H9 (cell line): ENCODE data around the gene C1QL4. TPM values are rescaled to one million over a fixed set of nuclear protein-coding genes. Genes with fewer than 3 reads are reported as not detected.

Source experiments
- DNase-seq: peaks from one replicate; pipeline ENCODE4 v3.0.0-alpha.2; 2017
- H2AFZ ChIP-seq: one replicate; pipeline ENCODE4 v1.6.1; 2013; ENCODE audit warnings: mild to moderate bottlenecking, low read length, control low read depth, moderate library complexity
- H2AK5ac ChIP-seq: 2 replicates; pipeline ENCODE4 v1.6.1; 2013; ENCODE audit warnings: low read length, control low read depth, mixed read lengths; ENCODE audit not compliant: insufficient read length
- H2BK120ac ChIP-seq: one replicate; pipeline ENCODE4 v1.6.1; 2013; ENCODE audit warnings: low read depth, mild to moderate bottlenecking, low read length, control low read depth, inconsistent platforms; ENCODE audit not compliant: poor library complexity, severe bottlenecking
- H2BK12ac ChIP-seq: 2 replicates; pipeline ENCODE4 v1.6.1; 2013; ENCODE audit warnings: low read length, control low read depth, mixed read lengths, low read depth; ENCODE audit not compliant: insufficient read length
- H2BK15ac ChIP-seq: 2 replicates; pipeline ENCODE4 v1.6.1; 2013; ENCODE audit warnings: low read depth, low read length, control low read depth
- H2BK20ac ChIP-seq: one replicate; pipeline ENCODE4 v1.6.1; 2013; ENCODE audit warnings: low read depth, mild to moderate bottlenecking, low read length, control low read depth, inconsistent platforms; ENCODE audit not compliant: poor library complexity, severe bottlenecking
- H2BK5ac ChIP-seq: 2 replicates; pipeline ENCODE4 v1.6.1; 2013; ENCODE audit warnings: low read length, control low read depth, mixed read lengths; ENCODE audit not compliant: insufficient read length
- H3K14ac ChIP-seq: 2 replicates; pipeline ENCODE4 v1.6.1; 2013; ENCODE audit warnings: low read length, control low read depth; ENCODE audit not compliant: insufficient read depth
- H3K18ac ChIP-seq: 2 replicates; pipeline ENCODE4 v1.6.1; 2013; ENCODE audit warnings: low read depth, mild to moderate bottlenecking, mixed read lengths, low read length, control low read depth; ENCODE audit not compliant: insufficient read length
- H3K23ac ChIP-seq: 2 replicates; pipeline ENCODE4 v1.6.1; 2013; ENCODE audit warnings: low read length, control low read depth, mixed read lengths, low read depth; ENCODE audit not compliant: insufficient read length
- H3K23me2 ChIP-seq: 2 replicates; pipeline ENCODE4 v1.6.1; 2013; ENCODE audit warnings: low read depth, mild to moderate bottlenecking, mixed read lengths, low read length, control low read depth; ENCODE audit not compliant: insufficient read length, poor library complexity, severe bottlenecking
- H3K27ac ChIP-seq: 2 replicates; pipeline ENCODE4 v1.5.1; 2013; ENCODE audit warnings: low read length, control low read depth, mixed read lengths, low read depth; ENCODE audit not compliant: insufficient read length
- H3K27me3 ChIP-seq: 2 replicates; pipeline ENCODE4 v1.6.1; 2013; ENCODE audit warnings: low read length, control low read depth, inconsistent platforms; ENCODE audit not compliant: insufficient read depth
- H3K4ac ChIP-seq: 2 replicates; pipeline ENCODE4 v1.6.1; 2013; ENCODE audit warnings: low read depth, mild to moderate bottlenecking, control low read depth, inconsistent platforms, low read length, moderate library complexity
- H3K4me1 ChIP-seq: 2 replicates; pipeline ENCODE4 v1.6.1; 2013; ENCODE audit warnings: low read length, control low read depth, inconsistent platforms; ENCODE audit not compliant: insufficient read depth
- H3K4me2 ChIP-seq: 2 replicates; pipeline ENCODE4 v1.6.1; 2013; ENCODE audit warnings: low read length, control low read depth, mixed read lengths; ENCODE audit not compliant: insufficient read length, insufficient read depth
- H3K56ac ChIP-seq: 2 replicates; pipeline ENCODE4 v1.6.1; 2013; ENCODE audit warnings: low read depth, mild to moderate bottlenecking, mixed read lengths, low read length, control low read depth; ENCODE audit not compliant: insufficient read length
- H3K79me1 ChIP-seq: 2 replicates; pipeline ENCODE4 v1.6.1; 2013; ENCODE audit warnings: low read depth, mild to moderate bottlenecking, moderate library complexity, low read length, control low read depth, inconsistent platforms; ENCODE audit not compliant: insufficient read depth, poor library complexity, severe bottlenecking
- H3K79me2 ChIP-seq: 2 replicates; pipeline ENCODE4 v1.6.1; 2013; ENCODE audit warnings: low read length, control low read depth, inconsistent platforms; ENCODE audit not compliant: insufficient read depth
- H3K9ac ChIP-seq: 2 replicates; pipeline ENCODE4 v1.6.1; 2013; ENCODE audit warnings: low read length, control low read depth, mixed read lengths; ENCODE audit not compliant: insufficient read length; ENCODE audit errors: extremely low read depth
- H3K9me3 ChIP-seq: one replicate; pipeline ENCODE4 v1.6.1; 2013; ENCODE audit warnings: low read depth, low read length, inconsistent platforms; ENCODE audit not compliant: control insufficient read depth
- H3T11ph ChIP-seq: one replicate; pipeline ENCODE4 v1.6.1; 2013; ENCODE audit warnings: mild to moderate bottlenecking, low read length, control low read depth, inconsistent platforms
- H4K20me1 ChIP-seq: one replicate; pipeline ENCODE4 v1.6.1; 2013; ENCODE audit not compliant: control insufficient read depth, insufficient read length, insufficient read depth
- H4K5ac ChIP-seq: 2 replicates; pipeline ENCODE4 v1.6.1; 2013; ENCODE audit warnings: low read depth, mild to moderate bottlenecking, mixed read lengths, low read length, control low read depth; ENCODE audit not compliant: insufficient read length
- H4K8ac ChIP-seq: replicated peaks from 2 replicates; pipeline ENCODE4 v1.6.1; 2013; ENCODE audit warnings: low read length, control low read depth, mixed read lengths, low read depth; ENCODE audit not compliant: insufficient read length
- H4K91ac ChIP-seq: 2 replicates; pipeline ENCODE4 v1.6.1; 2013; ENCODE audit warnings: low read depth, mild to moderate bottlenecking, moderate library complexity, mixed read lengths, low read length, control low read depth; ENCODE audit not compliant: insufficient read length
- H3K27ac Mint-ChIP-seq, 3 experiments: 2 replicates in 2 of 3; 3 replicates in 1 of 3; pipeline ENCODE4 v1.8.0; 2020 to 2021; ENCODE audit warnings: mixed read lengths in 3 of 3, mild to moderate bottlenecking in 1 of 3, moderate library complexity in 1 of 3
- H3K27me3 Mint-ChIP-seq: 2 replicates; pipeline ENCODE4 v1.8.0; 2021; ENCODE audit warnings: low read depth, mild to moderate bottlenecking, moderate library complexity, mixed read lengths
- H3K36me3 Mint-ChIP-seq, 3 experiments: 2 replicates in 2 of 3; 3 replicates in 1 of 3; pipeline ENCODE4 v1.8.0; 2020 to 2021; ENCODE audit warnings: low read depth in 3 of 3, mixed read lengths in 3 of 3; ENCODE audit not compliant: insufficient read depth in 1 of 3
- H3K4me1 Mint-ChIP-seq, 2 experiments: 2 replicates each; pipeline ENCODE4 v1.8.0; 2020; ENCODE audit warnings: mixed read lengths in 2 of 2
- H3K4me3 Mint-ChIP-seq, 2 experiments: 2 replicates in 1 of 2; 3 replicates in 1 of 2; pipeline ENCODE4 v1.8.0; 2020 to 2021; ENCODE audit warnings: mild to moderate bottlenecking in 2 of 2, mixed read lengths in 2 of 2, moderate library complexity in 1 of 2
- H3K9me3 Mint-ChIP-seq, 2 experiments: 2 replicates in 1 of 2; 3 replicates in 1 of 2; pipeline ENCODE4 v1.8.0; 2020; ENCODE audit warnings: mild to moderate bottlenecking in 2 of 2, mixed read lengths in 2 of 2, moderate library complexity in 1 of 2
- CTCF ChIP-seq: fragments of 200-600 bp; sonication (generic); conservative IDR thresholded peaks from 3 replicates; pipeline ENCODE4 v1.8.0; 2021; ENCODE audit warnings: antibody characterized with exemption, mild to moderate bottlenecking
- WGBS: extraction: QIAGEN DNeasy Blood & Tissue Kit; methylation state at CpG from one replicate; pipeline ENCODE4 v1.1.7; 2013; ENCODE audit warnings: missing lambda C conversion rate, low lambda C conversion rate, mixed read lengths; ENCODE audit not compliant: insufficient read length; ENCODE audit errors: extremely low coverage; 5-methylcytosine and 5-hydroxymethylcytosine counted together
- total RNA-seq: library from RNA; stranded (reverse); gene quantifications from 2 replicates; pipeline ENCODE4 v1.2.1, GENCODE V29; 2021

Gene C1QL4
- total RNA-seq, 1 experiment from 2014 or later, result 1.9 TPM

DNA sequence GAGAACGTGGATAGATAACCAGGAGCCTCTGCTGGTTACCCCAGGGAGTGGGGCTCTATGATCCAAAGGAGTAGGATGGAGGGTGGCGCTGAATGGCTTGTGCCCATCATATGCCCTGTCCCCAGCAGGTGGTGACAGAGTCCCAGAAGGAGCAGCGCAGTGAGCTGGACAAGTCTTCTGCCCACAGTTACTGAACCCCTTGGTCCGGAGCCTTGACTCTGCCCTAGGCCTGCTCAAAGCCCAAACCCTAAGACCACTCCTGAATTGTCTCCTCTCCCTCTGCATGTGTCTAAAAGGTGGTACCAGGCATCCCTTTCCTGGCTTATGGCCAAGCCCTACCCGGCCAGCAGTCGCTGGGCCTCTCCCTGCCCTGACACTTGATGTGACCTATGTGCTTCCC, 38.8 kb downstream of the C1QL4 start:
- H3K9ac ChIP-seq, result no peak overlapping the region
- H2BK120ac ChIP-seq, result no peak overlapping the region
- H3K27ac ChIP-seq, result no peak overlapping the region
- DNase-seq, result no peak
- H4K20me1 ChIP-seq, result peaks cover 3% of the 10 kb centered on the region
- no peaks in the 10 kb centered on the region for H3K9me3 ChIP-seq
- no peak overlapping the region for H3K56ac ChIP-seq
- peaks cover 5% of the 10 kb centered on the region for H3K23me2 ChIP-seq
- Mint-ChIP-seq H3K4me3 (no peak overlapping the region; a peak in 1 of 5 replicates), H3K9me3 (peaks cover 0 to 2% of the 10 kb centered on the region in 2 experiments; a peak in 1 of 5 replicates), H3K36me3 (no peaks in the 10 kb centered on the region; a peak in 2 of 7 replicates), H3K27ac (no peak overlapping the region; a peak in 1 of 7 replicates), H3K27me3 (peaks cover 90% of the 10 kb centered on the region), H3K4me1 (peaks cover 13 to 33% of the 10 kb centered on the region in 2 experiments)
- H3K18ac ChIP-seq, result no peak overlapping the region
- H3K4me2 ChIP-seq, result no peak overlapping the region
- H4K8ac ChIP-seq, result no peak overlapping the region
- H3K14ac ChIP-seq, result no peak overlapping the region
- no peak overlapping the region for H2BK15ac ChIP-seq
- peaks cover 51% of the 10 kb centered on the region for H3K27me3 ChIP-seq
- no peak overlapping the region for H2BK5ac ChIP-seq
- H3K79me1 ChIP-seq, result no peaks in the 10 kb centered on the region
- no peak overlapping the region for H4K5ac ChIP-seq
- H4K91ac ChIP-seq, result no peak overlapping the region
- H2AFZ ChIP-seq, result no peak overlapping the region
- H3K4me1 ChIP-seq, result no peaks in the 10 kb centered on the region
- WGBS, result no CpG with 5 or more reads among the region's 6 CpGs
- no peak overlapping the region for H2BK20ac ChIP-seq
- H2AK5ac ChIP-seq, result no peak overlapping the region
- no peak overlapping the region for H2BK12ac ChIP-seq
- TF ChIP-seq CTCF, result no peak
- H3K79me2 ChIP-seq, result no peaks in the 10 kb centered on the region
- no peak overlapping the region for H3T11ph ChIP-seq
- no peak overlapping the region for H3K4ac ChIP-seq
- no peak overlapping the region for H3K23ac ChIP-seq
